HepG2 (cell line): ENCODE results near the gene PMEPA1.

Source experiments
- CHD4 ChIP-seq: fragments of 200-600 bp; sonication (generic); IDR thresholded peaks from 2 replicates; pipeline ENCODE4 v1.7.0; 2017; ENCODE audit warnings: mild to moderate bottlenecking, low read length, borderline replicate concordance
- CTCF ChIP-seq: sonication (generic); formaldehyde crosslinking; IDR thresholded peaks from 2 replicates; pipeline ENCODE4 v1.5.0; 2020; ENCODE audit warnings: mild to moderate bottlenecking, missing genetic modification reagents, moderate library complexity
- FOXK1 ChIP-seq: sonication (generic); formaldehyde crosslinking; IDR thresholded peaks from 2 replicates; pipeline ENCODE4 v1.4.0; 2020; ENCODE audit warnings: low read depth, missing genetic modification reagents, borderline replicate concordance
- NFYB ChIP-seq: sonication (generic); formaldehyde crosslinking; IDR thresholded peaks from 2 replicates; pipeline ENCODE4 v1.4.0; 2020; ENCODE audit warnings: missing genetic modification reagents
- RFX5 ChIP-seq: IDR thresholded peaks from 2 replicates; pipeline ENCODE4 v1.6.1; 2011; ENCODE audit warnings: low read depth, low read length, improper control_type of control experiment
- ZBTB10 ChIP-seq: sonication (generic); formaldehyde crosslinking; IDR thresholded peaks from 2 replicates; pipeline ENCODE4 v1.4.0; 2020; ENCODE audit warnings: missing genetic modification reagents, borderline replicate concordance
- ZNF138 ChIP-seq: sonication (generic); formaldehyde crosslinking; IDR thresholded peaks from 2 replicates; pipeline ENCODE4 v1.5.0; 2020; ENCODE audit warnings: mild to moderate bottlenecking, low read depth, missing genetic modification reagents

DNA sequence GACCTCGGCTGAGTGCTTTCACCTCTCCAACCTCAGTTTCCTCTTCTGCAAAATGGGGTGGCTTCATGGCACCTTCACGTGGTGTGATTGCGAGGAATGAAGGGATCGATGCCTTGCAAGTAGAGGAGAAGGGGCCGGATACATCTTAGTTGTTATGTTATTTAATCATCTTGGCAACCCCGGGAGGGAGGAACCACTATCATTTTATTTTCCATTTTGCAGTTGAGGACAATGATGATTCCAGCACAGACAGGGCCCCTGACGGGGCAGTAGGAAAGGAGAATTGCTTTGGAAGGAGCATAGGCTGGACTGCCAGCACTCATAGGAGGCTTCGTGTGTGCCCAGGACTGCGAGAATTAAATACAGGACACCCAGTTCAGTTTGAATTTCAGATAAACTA is 2.5 kb upstream of the PMEPA1 start:
- TF ChIP-seq ZNF138 (no peak), CTCF (CRISPR knock-in tag) (no peak), ZBTB10 (CRISPR knock-in tag) (no peak), FOXK1 (CRISPR knock-in tag) (no peak), NFYB (CRISPR knock-in tag) (no peak), RFX5 (no peak), CHD4 (no peak)
